Testis (tissue), 3 donors: Measurements from ENCODE around the gene SAP130. TPM values are rescaled to one million over a fixed set of nuclear protein-coding genes. Genes with fewer than 3 reads are reported as not detected.

ENCODE experiments used
- DNase-seq: peaks from one replicate; pipeline ENCODE4 v3.0.0-alpha.2; 2019
- H3K27ac ChIP-seq, 2 donors: fragments of 200-600 bp; sonication (generic); one replicate each; pipeline ENCODE4 v1.5.1; 2019
- H3K27me3 ChIP-seq: fragments of 200-600 bp; sonication (generic); one replicate; pipeline ENCODE4 v1.5.1; 2019
- H3K36me3 ChIP-seq: fragments of 200-600 bp; sonication (generic); one replicate; pipeline ENCODE4 v1.5.1; 2017; ENCODE audit warnings: low read depth; ENCODE audit errors: missing control alignments
- H3K4me1 ChIP-seq: fragments of 200-600 bp; sonication (generic); one replicate; pipeline ENCODE4 v1.5.1; 2019
- H3K4me3 ChIP-seq, 2 donors: fragments of 200-600 bp; sonication (generic); one replicate each; pipeline ENCODE4 v1.5.1; 2017 to 2019
- H3K9me3 ChIP-seq: fragments of 200-600 bp; sonication (generic); one replicate; pipeline ENCODE4 v1.5.1; 2017
- POLR2A ChIP-seq: fragments of 450-650 bp; IDR thresholded peaks from one replicate; pipeline ENCODE4 v1.6.1; 2017; ENCODE audit warnings: antibody characterized with exemption, mild to moderate bottlenecking, moderate library complexity
- WGBS, 2 donors: methylation state at CpG; one replicate each; pipeline ENCODE4 v1.1.5; 2018; 5-methylcytosine and 5-hydroxymethylcytosine counted together
- intact Hi-C: fragments of 100-400 bp; cut with DNase I; formaldehyde crosslinking; loops from one replicate; pipeline ENCODE4 v1.15.1; 2023; ENCODE audit warnings: low total_unique reads
- polyA plus RNA-seq: library from polyadenylated mRNA; stranded (reverse); fragments of 350-450 nt; fragmentation: Illumina TruSeq; extraction: RNeasy Lipid Tissue Mini Kit (QIAGEN cat#74804); gene quantifications from one replicate; pipeline ENCODE4 v1.2.3, GENCODE V29; 2014; ENCODE audit warnings: low read depth, low replicate concordance; ENCODE audit not compliant: insufficient read depth
- total RNA-seq, 2 donors: library from RNA; depleted of rRNA; stranded (reverse); fragments of >200 nt; gene quantifications; one replicate each; pipeline ENCODE4 v1.2.3, GENCODE V29; 2016
- TF ChIP-seq, protein P1 (sequence below), 3 experiments: fragments of 450-650 bp in 2 of 3; fragments of 200-600 bp in 1 of 3; sonication (generic) in 1 of 3; IDR thresholded peaks; one replicate each; pipeline ENCODE4 v1.5.1; 2016 to 2019; ENCODE audit warnings: antibody characterized with exemption in 3 of 3, mild to moderate bottlenecking in 2 of 3, moderate library complexity in 1 of 3

Gene SAP130
- total and polyA plus RNA-seq, 3 donors from 2014 or later, result 82.4 to 129 (median 85.7) TPM

DNA sequence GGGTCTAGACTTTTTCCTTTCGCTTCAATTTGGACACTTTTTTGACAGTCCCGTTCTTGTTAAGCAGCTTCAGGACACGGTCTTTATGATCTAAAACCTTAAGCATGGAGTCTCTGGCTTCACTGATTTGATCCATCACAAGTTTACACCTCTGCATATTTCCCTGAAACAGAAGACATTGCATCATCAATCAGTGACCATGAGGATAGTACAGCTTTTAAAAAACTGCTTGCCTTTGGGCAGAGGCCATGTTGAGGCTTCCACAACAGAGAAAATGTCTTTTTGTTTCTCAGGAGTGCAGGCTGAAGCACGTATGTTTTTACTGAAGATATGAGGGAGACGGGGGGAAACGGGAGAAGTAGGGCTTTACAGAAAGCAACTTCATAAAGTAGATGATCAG, 85.9 kb downstream of the SAP130 start:
- no peaks in the 10 kb centered on the region for H3K36me3 ChIP-seq
- H3K4me1 ChIP-seq, result no peaks in the 10 kb centered on the region
- 91 to 94% methylated on average over 6 of the region's 6 CpGs for WGBS, 2 donors
- no peak for DNase-seq
- H3K27ac ChIP-seq, result no peak overlapping the region
- intact Hi-C loops, result no loop called here
- TF ChIP-seq POLR2A, result no peak
- TF ChIP-seq, protein P1, sequence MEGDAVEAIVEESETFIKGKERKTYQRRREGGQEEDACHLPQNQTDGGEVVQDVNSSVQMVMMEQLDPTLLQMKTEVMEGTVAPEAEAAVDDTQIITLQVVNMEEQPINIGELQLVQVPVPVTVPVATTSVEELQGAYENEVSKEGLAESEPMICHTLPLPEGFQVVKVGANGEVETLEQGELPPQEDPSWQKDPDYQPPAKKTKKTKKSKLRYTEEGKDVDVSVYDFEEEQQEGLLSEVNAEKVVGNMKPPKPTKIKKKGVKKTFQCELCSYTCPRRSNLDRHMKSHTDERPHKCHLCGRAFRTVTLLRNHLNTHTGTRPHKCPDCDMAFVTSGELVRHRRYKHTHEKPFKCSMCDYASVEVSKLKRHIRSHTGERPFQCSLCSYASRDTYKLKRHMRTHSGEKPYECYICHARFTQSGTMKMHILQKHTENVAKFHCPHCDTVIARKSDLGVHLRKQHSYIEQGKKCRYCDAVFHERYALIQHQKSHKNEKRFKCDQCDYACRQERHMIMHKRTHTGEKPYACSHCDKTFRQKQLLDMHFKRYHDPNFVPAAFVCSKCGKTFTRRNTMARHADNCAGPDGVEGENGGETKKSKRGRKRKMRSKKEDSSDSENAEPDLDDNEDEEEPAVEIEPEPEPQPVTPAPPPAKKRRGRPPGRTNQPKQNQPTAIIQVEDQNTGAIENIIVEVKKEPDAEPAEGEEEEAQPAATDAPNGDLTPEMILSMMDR (IDR thresholded peaks at IDR 0.05), result no peak
- no peaks in the 10 kb centered on the region for H3K27me3 ChIP-seq
- no peak overlapping the region for H3K4me3 ChIP-seq
- no peaks in the 10 kb centered on the region for H3K9me3 ChIP-seq

DNA sequence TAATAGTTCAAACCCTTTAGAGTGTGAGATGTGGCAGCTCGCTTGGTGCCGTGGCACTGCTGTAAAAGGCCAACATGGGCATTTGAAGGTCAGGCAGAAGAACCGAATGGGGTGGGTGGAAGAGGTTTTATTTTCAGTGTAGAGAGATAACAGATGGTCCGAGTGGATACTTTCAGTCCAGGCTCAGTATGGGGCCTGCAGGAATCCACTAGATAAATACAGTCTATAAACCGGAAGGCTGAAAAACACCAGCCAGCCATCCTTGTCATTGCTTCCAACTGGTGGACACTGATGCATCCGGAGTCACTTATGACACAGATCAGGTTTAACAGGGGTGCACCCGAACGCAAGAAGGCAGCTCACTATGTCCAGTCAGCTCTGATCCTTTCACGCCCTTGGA, 86.4 kb downstream of the SAP130 start:
- no peak for TF ChIP-seq POLR2A
- TF ChIP-seq, protein P1 (IDR thresholded peaks at IDR 0.05), result no peak
- H3K4me3 ChIP-seq, result no peak overlapping the region
- H3K27ac ChIP-seq, result no peak overlapping the region
- H3K4me1 ChIP-seq, result no peaks in the 10 kb centered on the region
- H3K27me3 ChIP-seq, result no peaks in the 10 kb centered on the region
- WGBS, 2 donors, result 81 to 90% methylated on average over 9 of the region's 9 CpGs
- intact Hi-C loops, result no loop called here
- DNase-seq, result no peak
- H3K9me3 ChIP-seq, result no peaks in the 10 kb centered on the region
- no peaks in the 10 kb centered on the region for H3K36me3 ChIP-seq

DNA sequence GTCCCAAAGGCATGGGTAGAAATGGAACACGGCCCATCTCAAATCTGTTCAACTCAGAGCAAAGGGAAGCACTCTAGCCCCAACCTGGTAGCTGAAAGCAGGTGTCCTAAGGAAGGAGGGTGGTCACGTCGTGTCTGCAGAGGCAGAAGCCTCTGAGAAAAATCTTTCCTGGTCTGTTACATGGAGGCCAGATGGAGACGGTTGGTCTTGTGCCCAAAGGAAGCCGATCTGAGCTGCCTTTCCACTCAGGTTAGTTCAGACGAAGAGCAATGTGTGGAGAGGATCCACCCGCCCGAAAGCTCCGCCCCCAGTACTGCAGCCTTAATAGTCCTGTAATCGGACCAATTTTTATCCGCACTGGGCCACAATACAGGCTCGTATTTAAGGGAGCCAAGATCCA, 87.2 kb downstream of the SAP130 start:
- TF ChIP-seq POLR2A, result no peak
- TF ChIP-seq, protein P1 (IDR thresholded peaks at IDR 0.05), result no peak
- intact Hi-C loops, result no loop called here
- DNase-seq, result no peak
- Histone ChIP-seq H3K27me3 (no peaks in the 10 kb centered on the region), H3K27ac (no peak overlapping the region), H3K36me3 (no peaks in the 10 kb centered on the region), H3K4me1 (no peaks in the 10 kb centered on the region), H3K4me3 (no peak overlapping the region), H3K9me3 (no peaks in the 10 kb centered on the region)
- 87 to 89% methylated on average over 10 to 12 of the region's 12 CpGs for WGBS, 2 donors

DNA sequence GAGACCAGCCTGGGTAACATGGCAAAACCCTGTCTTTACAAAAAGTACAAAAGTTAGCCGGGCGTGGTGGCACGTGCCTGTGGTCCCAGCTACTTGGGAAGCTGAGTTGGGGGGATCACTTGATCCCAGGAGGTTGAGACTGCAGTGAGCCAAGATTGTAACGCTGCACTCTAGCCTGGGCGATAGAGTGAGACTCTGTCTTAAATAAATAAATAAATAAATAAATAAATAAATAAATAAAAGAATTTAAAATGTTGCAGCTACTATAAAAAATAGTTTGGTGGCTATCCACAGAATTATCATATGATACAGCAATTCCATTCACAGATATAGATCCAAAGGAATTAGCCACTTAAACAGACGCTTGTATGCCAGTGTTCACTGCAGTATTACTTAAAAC, 92.5 kb downstream of the SAP130 start:
- Histone ChIP-seq H3K36me3 (no peaks in the 10 kb centered on the region), H3K4me1 (no peaks in the 10 kb centered on the region), H3K27me3 (no peaks in the 10 kb centered on the region), H3K27ac (no peak overlapping the region), H3K4me3 (no peak overlapping the region), H3K9me3 (no peaks in the 10 kb centered on the region)
- 91 to 99% methylated on average over 6 of the region's 6 CpGs for WGBS, 2 donors
- DNase-seq, result no peak
- intact Hi-C loops, result no loop called here
- TF ChIP-seq, protein P1 (IDR thresholded peaks at IDR 0.05), result no peak
- no peak for TF ChIP-seq POLR2A

DNA sequence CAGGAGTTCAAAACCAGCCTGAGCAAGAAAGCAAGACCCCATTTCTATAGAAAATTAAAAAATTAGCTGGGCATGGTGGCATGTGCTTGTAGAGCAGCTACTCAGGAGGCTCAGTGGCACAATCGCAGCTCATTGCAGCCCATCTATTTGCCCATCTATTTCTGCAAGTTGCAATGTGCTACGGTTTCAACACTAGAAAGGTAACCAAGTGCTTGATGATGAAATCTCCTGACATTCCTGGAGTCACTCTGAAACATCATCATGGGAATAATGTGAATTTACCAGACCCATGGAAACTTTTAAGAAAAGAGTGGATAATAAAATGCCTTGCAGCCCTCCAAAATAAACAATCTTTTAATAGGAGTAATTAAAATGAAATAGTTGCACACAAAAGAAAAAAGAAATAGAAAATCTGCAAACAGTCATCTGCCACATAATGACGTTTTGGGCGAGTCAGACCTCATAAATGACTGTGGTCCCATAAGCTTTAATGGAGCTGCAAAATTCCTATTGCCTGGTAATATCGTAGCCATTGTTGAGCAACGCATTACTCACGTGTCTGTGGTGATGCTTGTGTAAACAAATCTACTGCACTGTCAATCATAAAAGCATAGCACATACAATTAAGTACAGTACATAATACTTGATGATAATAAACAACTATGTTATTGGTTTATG, 95.5 kb downstream of the SAP130 start:
- H3K9me3 ChIP-seq, result no peaks in the 10 kb centered on the region
- no peak overlapping the region for H3K27ac ChIP-seq
- H3K27me3 ChIP-seq, result no peaks in the 10 kb centered on the region
- no peaks in the 10 kb centered on the region for H3K36me3 ChIP-seq
- intact Hi-C loops, result no loop called here
- no peak for DNase-seq
- H3K4me1 ChIP-seq, result no peaks in the 10 kb centered on the region
- 85 to 87% methylated on average over 7 of the region's 7 CpGs for WGBS, 2 donors
- TF ChIP-seq, protein P1 (IDR thresholded peaks at IDR 0.05), result no peak
- no peak for TF ChIP-seq POLR2A
- no peak overlapping the region for H3K4me3 ChIP-seq
